Effector memory CD8-positive, alpha-beta T cell (primary cell): Measurements from ENCODE around the gene SH3BP5L.

Experiments
- ATAC-seq: fragments of 150-1000 bp; cut with Tn5 transposase; replicated peaks from 2 replicates; pipeline ENCODE4 v1.10.0; 2021; ENCODE audit warnings: mild to moderate bottlenecking, moderate library complexity
- DNase-seq, 3 experiments: peaks; one replicate each; pipeline ENCODE4 v3.0.0; 2021
- H3K27ac Mint-ChIP-seq, 2 donors: one replicate each; pipeline ENCODE4 v1.8.0; 2022; ENCODE audit warnings: mild to moderate bottlenecking in 2 of 2, mixed read lengths in 2 of 2, moderate library complexity in 2 of 2
- H3K27me3 Mint-ChIP-seq, 2 donors: one replicate each; pipeline ENCODE4 v1.8.0; 2022; ENCODE audit warnings: mixed read lengths in 2 of 2
- H3K36me3 Mint-ChIP-seq: one replicate; pipeline ENCODE4 v1.8.0; 2022; ENCODE audit warnings: mild to moderate bottlenecking, moderate library complexity, mixed read lengths; ENCODE audit not compliant: insufficient read depth
- H3K4me1 Mint-ChIP-seq, 2 donors: one replicate each; pipeline ENCODE4 v1.8.0; 2022; ENCODE audit warnings: low read depth in 2 of 2, mixed read lengths in 2 of 2
- H3K4me3 Mint-ChIP-seq, 2 donors: one replicate each; pipeline ENCODE4 v1.8.0; 2022; ENCODE audit warnings: mild to moderate bottlenecking in 2 of 2, mixed read lengths in 2 of 2, moderate library complexity in 2 of 2
- H3K9me3 Mint-ChIP-seq, 2 donors: one replicate each; pipeline ENCODE4 v1.8.0; 2022; ENCODE audit warnings: mixed read lengths in 2 of 2
- total RNA-seq, 9 experiments: gene quantifications; one replicate each; lab custom pipeline; 2026; lab: John Stamatoyannopoulos, UW

SH3BP5L gene
- 20.5 to 55.2 (median 46.8) reads per million in 9 experiments for total RNA-seq

GRCh38 chr1:248825909-248826760 is at the start of gene SH3BP5L:
SH3BP5L (minus strand) TSS chr1:248825915; CDS start chr1:248824935, 980 bp downstream.
- Mint-ChIP-seq H3K27me3 (peaks cover 0 to 4% of the 10 kb centered on the region in 2 donors), H3K27ac (peak within 1 kb of the TSS; percentile 91 to 99), H3K36me3 (peaks cover 23% of the 10 kb centered on the region), H3K9me3 (peaks cover 0 to 6% of the 10 kb centered on the region in 2 donors), H3K4me3 (peak within 1 kb of the TSS; percentile 87 to 95), H3K4me1 (peaks cover 50 to 52% of the 10 kb centered on the region in 2 donors)
- ATAC-seq = peak; percentile 84
- peak; percentile 86 to 91 (median 88) for DNase-seq

- H3K27ac Mint-ChIP-seq = peak overlapping the region; percentile 100
- H3K27me3 Mint-ChIP-seq = peaks cover 6 to 10% of the 10 kb centered on the region in 2 donors
- peak overlapping the region; percentile 97 to 99 for H3K4me3 Mint-ChIP-seq
- peaks cover 22 to 24% of the 10 kb centered on the region in 2 donors for H3K4me1 Mint-ChIP-seq
- no peaks in the 10 kb centered on the region for H3K9me3 Mint-ChIP-seq
- DNase-seq = peak; percentile 82 to 91 (median 85)
- peaks cover 32% of the 10 kb centered on the region for H3K36me3 Mint-ChIP-seq
- peak; percentile 65 for ATAC-seq
Measured at GRCh38 chr1:248873993-248874533, 48.3 kb upstream of the SH3BP5L start.

- peak; percentile 81 for ATAC-seq
- Mint-ChIP-seq H3K9me3 (no peaks in the 10 kb centered on the region), H3K4me3 (peak overlapping the region; percentile 97 to 99)
Measured at GRCh38 chr1:248873409-248873992, 47.8 kb upstream of the SH3BP5L start.

GRCh38 chr1:248872752-248873408 is 47.2 kb upstream of the SH3BP5L start:
- H3K36me3 Mint-ChIP-seq = peaks cover 28% of the 10 kb centered on the region
- ATAC-seq (peak; percentile 18), DNase-seq (peak in 2 of 3 experiments; percentile 20 to 31)
- peaks cover 6 to 10% of the 10 kb centered on the region in 2 donors for H3K27me3 Mint-ChIP-seq
- peak overlapping the region; percentile 97 to 99 for H3K4me3 Mint-ChIP-seq
- H3K4me1 Mint-ChIP-seq = peaks cover 22 to 24% of the 10 kb centered on the region in 2 donors
- peak overlapping the region; percentile 100 for H3K27ac Mint-ChIP-seq
- no peaks in the 10 kb centered on the region for H3K9me3 Mint-ChIP-seq

More at GRCh38 chr1:248873409-248873992, 47.8 kb upstream of the SH3BP5L start:
- peak; percentile 94 to 96 (median 95) for DNase-seq
- H3K4me1 Mint-ChIP-seq = peaks cover 22 to 24% of the 10 kb centered on the region in 2 donors
- H3K27me3 Mint-ChIP-seq = peaks cover 6 to 10% of the 10 kb centered on the region in 2 donors
- peak overlapping the region; percentile 100 for H3K27ac Mint-ChIP-seq
- peaks cover 32% of the 10 kb centered on the region for H3K36me3 Mint-ChIP-seq

GRCh38 chr1:248871837-248872401 is 46.2 kb upstream of the SH3BP5L start:
- peaks cover 28% of the 10 kb centered on the region for H3K36me3 Mint-ChIP-seq
- ATAC-seq (no peak), DNase-seq (no peak)
- peaks cover 22 to 24% of the 10 kb centered on the region in 2 donors for H3K4me1 Mint-ChIP-seq
- H3K9me3 Mint-ChIP-seq = no peaks in the 10 kb centered on the region
- H3K4me3 Mint-ChIP-seq = no peak overlapping the region
- H3K27ac Mint-ChIP-seq = peak overlapping the region in 1 of 2 donors; percentile 100
- peaks cover 6 to 10% of the 10 kb centered on the region in 2 donors for H3K27me3 Mint-ChIP-seq

GRCh38 chr1:248862998-248863881 is 37.5 kb upstream of the SH3BP5L start:
- H3K4me1 Mint-ChIP-seq = peaks cover 31 to 35% of the 10 kb centered on the region in 2 donors
- no peaks in the 10 kb centered on the region for H3K9me3 Mint-ChIP-seq
- ATAC-seq (peak; percentile 62), DNase-seq (peak; percentile 68 to 77 (median 71))
- peak overlapping the region; percentile 91 to 93 for H3K4me3 Mint-ChIP-seq
- no peaks in the 10 kb centered on the region for H3K27me3 Mint-ChIP-seq
- H3K27ac Mint-ChIP-seq = peak overlapping the region; percentile 47 to 86
- peaks cover 12% of the 10 kb centered on the region for H3K36me3 Mint-ChIP-seq

GRCh38 chr1:248862695-248862997 is 36.9 kb upstream of the SH3BP5L start:
- Mint-ChIP-seq H3K4me3 (peak overlapping the region; percentile 91 to 93), H3K27me3 (no peaks in the 10 kb centered on the region), H3K4me1 (peaks cover 37 to 41% of the 10 kb centered on the region in 2 donors), H3K36me3 (peaks cover 18% of the 10 kb centered on the region), H3K9me3 (no peaks in the 10 kb centered on the region), H3K27ac (peak overlapping the region; percentile 47 to 86)
- DNase-seq (no peak), ATAC-seq (no peak)

GRCh38 chr1:248861616-248862015 is 35.9 kb upstream of the SH3BP5L start:
- Mint-ChIP-seq H3K4me1 (peaks cover 39 to 47% of the 10 kb centered on the region in 2 donors), H3K27me3 (no peaks in the 10 kb centered on the region), H3K27ac (peak overlapping the region in 1 of 2 donors; percentile 86), H3K9me3 (no peaks in the 10 kb centered on the region), H3K4me3 (no peak overlapping the region), H3K36me3 (peaks cover 20% of the 10 kb centered on the region)
- ATAC-seq (no peak), DNase-seq (no peak)

- Mint-ChIP-seq H3K4me3 (peak overlapping the region; percentile 80 to 82), H3K4me1 (peaks cover 42 to 51% of the 10 kb centered on the region in 2 donors), H3K27ac (peak overlapping the region; percentile 88 to 95), H3K27me3 (no peaks in the 10 kb centered on the region), H3K9me3 (no peaks in the 10 kb centered on the region), H3K36me3 (peaks cover 25% of the 10 kb centered on the region)
- ATAC-seq (no peak), DNase-seq (no peak)
Measured at GRCh38 chr1:248860007-248860406, 34.3 kb upstream of the SH3BP5L start.

- no peaks in the 10 kb centered on the region for H3K27me3 Mint-ChIP-seq
- peak within 1 kb of the TSS; percentile 80 to 82 for H3K4me3 Mint-ChIP-seq
- peak within 1 kb of the TSS; percentile 88 to 95 for H3K27ac Mint-ChIP-seq
- H3K9me3 Mint-ChIP-seq = no peaks in the 10 kb centered on the region
- H3K36me3 Mint-ChIP-seq = peaks cover 31% of the 10 kb centered on the region
- ATAC-seq (peak; percentile 85), DNase-seq (peak; percentile 93 to 96 (median 94))
- H3K4me1 Mint-ChIP-seq = peaks cover 40 to 51% of the 10 kb centered on the region in 2 donors
Measured at GRCh38 chr1:248858891-248859889, 33.5 kb upstream of the SH3BP5L start, which contains the start of gene ZNF692. ZNF692 (minus strand) TSS chr1:248859085; CDS start chr1:248858309, 776 bp downstream.
